NCI-H1105 treated with DMSO at 0.1 percent for 48 hours (cell line): ENCODE data around the gene ZNF568.
A peak's percentile ranks its signal among the peaks of the same experiment; 100 is the strongest.

Source experiments
- DNase-seq: peaks from one replicate; lab custom pipeline; 2025; lab: John Stamatoyannopoulos, UW

ZNF568 gene

DNA sequence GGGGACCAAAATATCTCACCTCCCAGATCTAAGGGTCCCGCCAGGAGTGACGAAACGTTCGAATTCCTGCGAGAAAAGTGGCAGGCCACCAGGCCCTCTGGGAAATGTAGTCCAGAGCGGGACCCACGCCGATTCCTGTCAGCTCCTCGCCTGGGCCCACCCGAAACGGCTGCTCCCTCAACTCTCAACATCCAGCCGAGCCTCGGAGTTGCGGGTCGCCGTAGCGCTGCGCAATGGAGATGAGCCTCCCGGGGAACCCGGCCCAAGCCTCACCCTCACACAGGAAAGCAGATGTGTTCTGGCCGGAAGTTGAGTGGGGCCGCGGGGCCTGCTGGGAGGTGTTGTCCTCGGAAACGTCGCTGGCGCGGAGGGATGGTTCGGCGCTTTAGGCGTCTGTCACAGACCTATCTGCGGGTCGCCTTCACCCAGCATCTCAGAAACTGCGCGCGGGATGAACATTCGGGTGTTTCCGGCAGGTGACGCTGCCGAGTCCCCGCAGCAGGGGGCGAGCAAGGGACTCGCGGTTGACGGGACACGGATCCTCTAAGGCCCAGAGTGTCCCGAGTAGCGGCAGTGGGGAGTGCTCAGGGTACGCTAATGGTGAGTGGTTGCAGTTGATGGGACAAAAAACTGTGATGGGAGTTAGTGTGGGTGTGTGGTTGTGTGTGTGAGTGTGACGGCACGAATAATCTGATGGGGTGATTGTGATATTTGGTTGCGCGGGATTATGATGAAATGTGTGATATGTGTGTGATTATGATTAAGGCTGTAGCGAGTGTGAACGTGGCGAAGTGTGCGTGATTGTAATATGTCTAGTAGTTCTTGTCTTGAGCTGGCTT, at the start of gene ZNF568, which contains the start of gene ZNF829:
ZNF568 (plus strand) TSS at position 341 of the 839 bp plus-strand sequence. CDS start 6,439 bp downstream, outside the sequence.
ZNF829 (minus strand) TSS at position 300 of the 839 bp plus-strand sequence. CDS start 1,124 bp downstream, outside the sequence.
- peak; percentile 86 for DNase-seq

DNA sequence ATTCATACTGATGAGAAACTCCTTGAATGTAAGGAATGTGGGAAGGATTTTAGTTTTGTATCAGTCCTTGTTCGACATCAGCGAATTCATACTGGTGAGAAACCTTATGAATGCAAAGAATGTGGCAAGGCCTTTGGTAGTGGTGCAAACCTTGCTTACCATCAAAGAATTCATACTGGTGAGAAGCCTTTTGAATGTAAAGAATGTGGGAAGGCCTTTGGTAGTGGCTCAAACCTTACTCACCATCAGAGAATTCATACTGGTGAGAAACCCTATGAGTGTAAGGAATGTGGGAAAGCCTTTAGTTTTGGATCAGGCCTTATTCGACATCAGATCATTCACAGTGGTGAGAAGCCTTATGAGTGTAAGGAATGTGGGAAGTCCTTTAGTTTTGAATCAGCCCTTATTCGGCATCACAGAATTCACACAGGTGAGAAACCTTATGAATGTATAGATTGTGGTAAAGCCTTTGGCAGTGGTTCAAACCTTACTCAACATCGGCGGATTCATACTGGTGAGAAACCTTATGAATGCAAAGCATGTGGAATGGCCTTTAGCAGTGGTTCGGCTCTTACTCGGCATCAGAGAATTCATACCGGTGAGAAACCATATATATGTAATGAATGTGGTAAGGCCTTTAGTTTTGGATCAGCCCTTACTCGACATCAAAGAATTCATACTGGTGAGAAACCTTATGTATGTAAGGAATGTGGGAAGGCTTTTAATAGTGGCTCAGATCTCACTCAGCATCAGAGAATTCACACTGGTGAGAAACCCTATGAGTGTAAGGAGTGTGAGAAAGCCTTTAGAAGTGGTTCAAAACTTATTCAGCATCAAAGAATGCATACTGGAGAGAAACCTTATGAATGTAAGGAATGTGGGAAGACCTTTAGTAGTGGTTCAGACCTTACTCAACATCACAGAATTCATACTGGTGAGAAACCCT, 38.9 kb upstream of the ZNF568 start:
- no peak for DNase-seq

DNA sequence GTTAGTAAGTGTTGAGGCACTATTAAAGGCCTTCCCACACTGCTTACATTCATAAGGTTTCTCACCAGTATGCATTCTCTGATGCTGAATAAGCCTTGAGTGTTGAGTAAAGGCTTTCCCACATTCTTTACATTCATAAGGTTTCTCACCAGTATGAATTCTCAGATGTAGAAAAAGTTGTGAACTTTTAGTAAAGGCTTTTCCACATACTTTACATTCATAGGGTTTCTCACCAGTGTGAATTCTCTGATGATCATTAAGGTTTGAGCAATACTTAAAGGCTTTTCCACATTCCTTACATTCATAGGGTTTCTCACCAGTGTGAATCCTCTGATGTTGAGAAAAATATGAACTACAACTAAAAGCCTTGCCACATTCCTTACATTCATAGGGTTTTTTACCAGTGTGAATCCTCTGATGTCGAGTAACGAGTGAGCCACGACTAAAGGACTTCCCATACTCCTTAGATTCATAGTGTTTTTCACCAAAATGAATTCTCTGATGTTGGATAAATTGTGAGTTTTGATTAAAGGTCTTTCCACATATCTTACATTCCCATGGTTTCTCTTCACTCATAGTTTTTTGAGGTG, 24.3 kb upstream of the ZNF568 start:
- no peak for DNase-seq

DNA sequence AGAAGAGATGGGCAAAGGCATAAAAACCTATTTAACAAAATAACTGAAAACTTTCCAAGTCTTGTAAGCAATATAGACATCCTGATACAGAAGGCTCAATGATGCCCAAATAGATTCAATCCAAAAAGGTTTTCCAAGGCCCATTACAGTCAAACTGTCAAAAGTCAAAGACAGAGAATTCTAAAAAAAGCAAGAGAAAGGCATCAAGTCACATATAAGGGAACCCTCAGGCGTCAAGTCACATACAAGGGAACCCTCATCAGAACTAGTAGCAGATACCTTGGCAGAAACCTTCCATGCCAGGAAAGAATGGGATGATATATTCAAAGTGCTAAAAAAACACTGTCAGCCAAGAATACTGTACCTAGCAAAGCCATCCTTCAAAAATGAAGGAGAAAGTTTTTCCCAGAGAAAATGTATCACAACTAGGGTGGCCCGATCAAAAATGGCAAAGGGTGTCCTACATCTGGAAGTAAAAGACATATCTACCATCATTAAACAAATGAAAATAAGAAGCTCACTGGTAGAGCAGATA, 21.2 kb upstream of the ZNF568 start:
- no peak for DNase-seq

DNA sequence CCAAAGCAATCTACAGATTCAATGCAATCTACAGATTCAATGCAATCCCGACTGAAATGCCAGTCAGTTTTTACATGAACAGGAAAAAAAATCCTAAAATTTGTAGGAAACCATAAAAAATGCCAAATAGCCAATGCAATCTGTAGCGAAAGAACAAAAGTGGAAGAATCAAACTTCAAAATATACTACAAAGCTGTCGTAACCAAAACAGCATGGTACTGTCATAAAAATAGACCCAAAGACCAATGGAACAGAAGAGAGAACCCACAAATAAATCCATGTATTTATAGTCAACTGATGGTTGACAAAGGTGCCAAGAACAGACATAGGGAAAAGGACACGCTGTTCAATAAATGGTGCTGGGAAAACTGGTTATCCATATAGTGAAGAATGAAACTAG, 17.7 kb upstream of the ZNF568 start:
- no peak for DNase-seq

DNA sequence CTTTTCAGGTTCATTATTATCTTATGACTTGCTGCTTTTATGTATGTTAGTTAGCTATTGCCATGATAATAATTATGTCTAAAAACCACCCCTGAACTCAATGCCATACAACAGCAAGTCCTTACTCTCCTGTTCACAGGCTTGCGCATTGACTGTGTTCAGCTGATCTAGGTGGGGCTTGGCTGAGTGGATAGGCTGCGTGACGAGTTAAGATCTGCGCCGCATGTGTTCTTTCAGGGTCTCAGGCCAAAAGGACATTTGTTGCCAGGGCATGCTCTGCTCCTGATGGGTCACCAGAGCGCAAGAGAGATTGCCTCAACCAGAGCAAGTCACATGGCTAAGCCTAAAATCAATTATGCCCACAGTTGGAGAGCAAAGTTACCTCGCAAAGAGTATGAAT, 859 bp downstream of the ZNF568 start:
- DNase-seq, result no peak

DNA sequence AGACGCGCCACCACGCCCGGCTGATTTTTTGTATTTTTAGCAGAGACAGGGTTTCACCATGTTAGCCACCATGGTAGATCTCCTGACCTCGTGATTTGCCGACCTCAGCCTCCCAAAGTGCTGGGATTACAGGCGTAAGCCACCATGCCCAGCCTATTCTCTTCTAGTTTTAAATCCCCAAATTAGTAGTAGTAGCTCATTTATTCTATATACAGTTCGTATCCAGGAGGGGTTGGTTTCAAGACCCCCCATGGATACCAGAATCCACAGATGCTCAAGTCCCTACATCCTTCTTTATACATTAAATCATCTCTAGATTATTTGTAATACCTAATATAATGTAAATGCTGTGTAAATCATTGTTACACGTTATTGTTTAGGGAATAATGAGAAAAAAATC, 2.0 kb downstream of the ZNF568 start:
- DNase-seq, result no peak

DNA sequence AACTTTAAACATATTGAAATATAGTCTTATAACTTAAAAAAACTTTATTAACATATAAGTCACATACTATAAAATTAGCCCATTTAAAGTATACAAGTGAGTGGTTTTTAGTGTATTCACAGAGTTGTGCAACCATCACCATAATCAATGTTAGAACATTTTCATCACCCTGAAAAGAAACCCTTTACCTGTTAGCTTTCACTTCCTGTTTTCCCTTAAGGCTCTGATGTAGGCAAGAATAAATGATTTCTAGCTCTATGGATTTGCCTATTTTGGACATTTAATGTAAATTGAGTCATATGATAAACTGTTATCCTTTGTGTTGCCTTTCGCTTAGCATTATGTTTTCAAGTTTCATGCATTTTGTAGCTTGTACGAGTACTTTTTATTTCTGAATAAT, 15.6 kb downstream of the ZNF568 start:
- no peak for DNase-seq

DNA sequence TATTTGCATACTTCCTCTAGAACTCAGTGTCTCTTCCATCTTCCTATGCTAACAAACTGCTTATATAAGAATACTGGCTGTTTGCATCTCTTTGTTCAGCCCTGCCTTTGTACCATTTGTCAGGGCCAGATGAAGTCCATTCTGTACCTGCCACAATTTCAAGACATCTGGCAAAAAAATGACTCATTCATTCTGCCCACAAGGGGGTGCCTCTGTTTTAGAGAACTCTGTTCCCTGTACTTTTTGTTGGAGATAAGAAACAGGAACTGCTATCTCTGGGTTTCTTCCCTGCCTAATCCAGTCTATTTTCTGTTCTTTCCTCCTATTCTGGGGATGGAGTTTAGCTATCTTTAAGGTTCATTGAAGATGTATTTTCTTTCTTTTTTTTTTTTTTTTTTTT, 23.0 kb downstream of the ZNF568 start:
- DNase-seq, result peak; percentile 14

DNA sequence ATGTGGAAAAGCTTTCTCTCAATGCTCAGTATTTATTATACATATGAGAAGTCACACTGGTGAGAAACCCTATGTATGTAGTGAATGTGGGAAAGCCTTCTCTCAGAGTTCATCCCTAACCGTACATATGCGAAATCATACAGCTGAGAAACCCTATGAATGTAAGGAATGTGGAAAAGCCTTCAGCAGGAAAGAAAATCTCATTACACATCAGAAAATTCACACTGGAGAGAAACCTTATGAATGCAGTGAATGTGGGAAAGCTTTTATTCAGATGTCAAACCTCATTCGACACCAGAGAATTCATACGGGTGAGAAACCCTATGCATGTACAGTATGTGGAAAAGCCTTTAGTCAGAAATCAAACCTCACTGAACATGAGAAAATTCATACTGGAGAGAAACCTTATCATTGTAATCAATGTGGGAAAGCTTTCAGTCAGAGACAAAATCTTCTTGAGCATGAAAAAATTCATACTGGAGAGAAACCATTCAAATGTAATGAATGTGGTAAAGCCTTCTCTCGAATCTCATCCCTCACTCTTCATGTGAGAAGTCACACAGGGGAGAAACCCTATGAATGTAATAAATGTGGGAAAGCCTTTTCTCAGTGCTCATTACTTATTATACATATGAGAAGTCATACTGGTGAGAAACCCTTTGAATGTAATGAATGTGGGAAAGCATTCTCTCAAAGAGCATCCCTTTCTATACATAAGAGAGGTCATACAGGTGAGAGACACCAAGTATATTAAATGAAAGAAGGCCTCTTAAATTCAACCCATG, 34.4 kb downstream of the ZNF568 start:
- no peak for DNase-seq

DNA sequence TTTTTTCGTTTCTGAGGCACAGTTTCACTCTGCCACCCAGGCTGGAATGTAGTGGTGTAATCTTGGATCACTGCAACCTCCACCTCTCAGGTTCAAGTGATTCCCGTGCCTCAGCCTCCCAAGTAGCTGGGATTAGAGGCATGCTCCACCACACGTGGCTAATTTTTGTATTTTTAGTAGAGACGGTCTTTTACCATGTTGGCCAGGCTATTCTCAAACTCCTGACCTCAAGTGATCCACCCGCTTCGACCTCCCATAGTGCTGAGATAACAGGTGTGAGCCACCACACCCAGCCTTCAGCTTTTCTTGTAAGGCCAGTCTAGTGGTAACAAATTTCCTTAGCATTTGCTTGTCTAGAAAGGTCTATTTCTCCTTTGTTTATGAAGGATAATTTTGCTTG, 46.2 kb downstream of the ZNF568 start:
- DNase-seq, result no peak

DNA sequence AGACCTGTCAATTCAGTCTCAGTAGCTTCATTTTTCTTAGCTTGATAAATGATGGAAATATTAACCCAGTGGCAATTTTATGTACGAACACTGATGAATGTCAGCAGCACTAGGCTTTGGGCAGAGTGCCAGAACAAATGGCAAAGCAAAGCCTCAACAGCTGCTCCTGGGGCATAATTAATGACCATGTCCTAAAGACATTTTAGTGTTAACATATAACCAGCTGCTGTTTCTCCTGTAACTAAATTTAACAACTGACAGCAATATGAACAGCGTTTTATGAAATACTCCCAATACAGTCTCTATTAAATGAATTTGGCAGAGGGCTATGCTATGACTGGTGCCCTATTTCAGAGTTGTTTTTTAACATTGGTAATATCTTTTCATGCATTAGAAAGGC, 47.1 kb downstream of the ZNF568 start:
- peak; percentile 97 for DNase-seq

DNA sequence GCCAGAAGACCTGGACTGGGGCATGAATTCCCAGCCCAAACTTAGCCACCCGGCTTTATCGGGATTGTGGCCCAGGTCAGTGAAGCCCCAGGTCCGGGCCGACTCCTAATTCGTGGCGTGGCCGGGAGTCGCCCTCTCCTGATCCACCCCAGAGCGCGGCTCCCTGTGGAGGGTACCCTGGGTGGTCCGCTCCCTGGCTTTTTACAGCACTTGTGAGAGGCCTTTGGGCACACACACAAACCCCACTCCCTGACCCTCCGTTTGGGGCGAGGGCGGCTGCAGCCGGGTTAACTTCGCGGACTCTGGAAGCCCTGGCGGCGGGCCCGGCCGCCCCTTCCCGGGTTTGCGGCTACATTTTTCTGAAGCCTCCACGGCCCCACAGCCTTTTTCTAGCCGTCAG, 56.4 kb downstream of the ZNF568 start:
- no peak for DNase-seq

DNA sequence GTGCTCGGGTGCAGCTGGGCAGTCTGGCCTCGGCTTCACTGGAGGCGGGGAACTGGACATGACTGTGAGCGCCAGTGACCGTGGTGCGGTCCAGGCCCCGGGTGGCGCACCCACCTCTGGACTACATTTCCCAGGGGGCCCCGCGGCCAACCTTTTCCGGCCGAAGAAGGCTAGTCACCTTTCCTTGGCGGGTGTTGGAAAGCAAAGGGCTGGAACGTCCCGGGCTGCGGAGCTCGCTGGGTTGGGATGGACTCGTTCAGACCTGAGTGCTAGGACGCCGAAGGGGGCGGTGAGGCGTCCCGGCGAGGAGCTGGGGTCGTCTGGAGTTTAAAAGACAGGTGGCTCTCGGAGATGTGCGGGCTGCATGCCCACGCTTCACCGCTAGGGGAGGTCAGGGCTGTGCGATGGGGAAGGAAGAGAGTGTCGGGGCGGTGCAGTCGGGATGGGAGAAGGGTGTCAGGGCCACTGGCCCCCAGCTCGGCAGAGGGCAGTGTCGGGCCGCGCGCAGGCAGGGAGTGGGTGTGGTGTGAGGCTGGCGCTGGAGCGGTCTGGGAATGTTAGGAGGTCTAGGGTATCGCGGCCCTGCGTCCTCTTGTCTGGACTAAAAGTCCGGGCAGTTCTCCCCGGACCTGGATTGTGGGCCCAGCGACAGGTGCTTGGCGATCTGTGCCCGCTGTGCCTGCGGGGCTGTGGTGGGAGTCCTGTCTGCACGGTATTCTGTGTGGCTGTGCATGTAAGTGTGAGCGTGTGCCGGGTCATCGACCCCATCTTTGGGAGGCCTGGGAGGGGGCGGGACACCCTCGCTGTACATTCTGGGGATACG, 57.1 kb downstream of the ZNF568 start:
- peak; percentile 78 for DNase-seq

DNA sequence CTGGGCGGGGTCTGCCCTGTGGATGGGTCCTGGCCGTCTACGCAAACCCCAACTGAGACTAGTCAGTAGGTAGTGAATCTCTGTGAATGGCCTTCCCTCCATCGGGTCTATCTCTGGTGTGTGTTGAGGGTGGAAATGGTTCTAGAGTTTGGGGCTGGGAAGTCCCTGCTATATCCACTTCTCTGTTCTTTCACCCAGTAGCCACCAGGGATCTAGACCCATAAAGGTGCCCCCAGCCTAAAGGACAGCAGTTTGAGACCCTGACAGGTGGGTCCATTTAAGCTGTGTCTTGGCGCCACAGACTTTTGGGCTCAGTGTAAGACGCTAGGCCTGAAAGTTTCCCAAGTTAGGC, 57.7 kb downstream of the ZNF568 start:
- peak; percentile 8 for DNase-seq

DNA sequence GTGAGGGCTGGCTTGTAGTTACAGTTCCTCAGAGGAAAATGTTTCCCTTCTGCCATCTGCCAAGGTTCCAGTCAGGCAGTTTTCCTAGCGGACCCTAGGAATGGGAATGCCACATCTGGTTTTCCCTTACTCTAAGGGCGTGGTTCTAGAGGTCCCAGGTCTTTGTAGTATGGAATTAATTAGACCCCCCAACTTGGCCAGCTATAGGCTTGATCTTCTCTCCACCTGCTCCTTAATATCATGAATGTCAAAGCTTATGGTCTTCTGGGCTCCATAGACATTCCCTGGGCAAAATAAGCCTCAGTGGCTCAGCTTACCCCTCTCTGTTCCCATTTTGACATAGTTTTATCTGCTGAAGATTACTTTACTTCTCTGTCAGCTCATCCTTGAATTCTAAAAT, 70.0 kb downstream of the ZNF568 start:
- DNase-seq, result no peak

DNA sequence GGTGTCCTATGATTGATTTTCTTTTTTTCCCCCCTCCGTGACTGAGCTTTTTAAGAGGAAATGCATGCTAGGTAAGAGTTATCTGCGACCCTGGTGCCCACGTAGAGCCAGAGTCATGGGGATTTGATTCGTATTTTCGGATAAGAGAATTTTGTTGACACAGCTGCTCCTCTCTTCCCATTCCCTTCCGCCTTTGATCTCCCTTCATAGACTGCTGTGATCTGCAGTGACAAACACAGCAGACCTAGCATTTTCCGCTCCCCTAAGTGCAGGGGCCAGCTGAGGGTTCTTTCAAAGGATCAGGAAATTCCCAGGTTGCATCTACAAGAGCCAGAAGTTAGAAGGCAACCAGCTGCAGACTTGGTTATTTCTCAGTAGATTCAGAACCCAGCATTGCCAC, 70.5 kb downstream of the ZNF568 start:
- DNase-seq, result peak; percentile 21

DNA sequence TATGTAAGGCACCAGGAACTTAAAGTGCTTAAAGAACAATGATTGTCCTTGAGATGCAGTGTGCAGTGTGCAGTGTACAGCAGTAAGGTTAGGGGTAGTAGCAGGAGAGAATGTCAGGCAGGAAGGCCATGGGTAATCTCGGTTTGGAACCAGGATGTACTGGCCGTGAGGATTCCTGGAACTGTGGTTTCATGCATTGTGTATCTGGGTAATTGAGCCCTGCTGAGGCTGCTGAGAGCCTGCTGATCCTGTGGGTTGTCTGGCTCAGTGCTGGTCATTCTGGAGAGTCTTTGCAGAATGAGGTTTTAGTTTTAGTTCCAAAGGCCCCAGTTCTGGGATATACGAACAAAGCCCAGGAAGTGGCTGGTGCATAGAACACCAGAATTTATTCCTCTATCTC, 71.0 kb downstream of the ZNF568 start:
- no peak for DNase-seq

DNA sequence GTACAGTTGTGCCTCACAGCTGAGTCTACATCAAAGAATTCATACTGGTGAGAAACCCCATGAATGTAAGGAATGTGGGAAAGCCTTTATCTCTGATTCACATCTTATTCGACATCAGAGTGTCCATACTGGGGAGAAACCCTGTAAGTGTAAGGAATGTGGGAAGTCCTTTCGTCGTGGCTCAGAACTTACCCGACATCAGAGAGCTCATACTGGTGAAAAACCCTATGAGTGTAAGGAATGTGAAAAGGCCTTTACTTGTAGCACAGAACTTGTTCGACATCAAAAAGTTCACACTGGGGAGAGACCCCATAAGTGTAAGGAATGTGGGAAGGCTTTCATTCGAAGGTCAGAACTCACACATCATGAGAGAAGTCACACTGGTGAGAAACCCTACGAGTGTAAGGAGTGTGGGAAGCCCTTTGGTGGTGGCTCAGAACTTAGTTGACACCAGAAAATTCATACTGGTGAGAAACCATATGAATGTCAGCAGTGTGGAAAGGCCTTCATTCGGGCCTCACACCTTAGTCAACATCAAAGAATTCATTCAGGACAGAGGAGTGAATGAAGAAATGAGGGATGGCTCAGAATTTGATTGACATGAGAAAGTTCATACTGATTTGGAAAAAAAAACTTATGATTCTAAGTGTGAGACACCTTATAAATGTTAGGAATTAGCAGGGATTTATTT, 81.2 kb downstream of the ZNF568 start:
- DNase-seq, result no peak

DNA sequence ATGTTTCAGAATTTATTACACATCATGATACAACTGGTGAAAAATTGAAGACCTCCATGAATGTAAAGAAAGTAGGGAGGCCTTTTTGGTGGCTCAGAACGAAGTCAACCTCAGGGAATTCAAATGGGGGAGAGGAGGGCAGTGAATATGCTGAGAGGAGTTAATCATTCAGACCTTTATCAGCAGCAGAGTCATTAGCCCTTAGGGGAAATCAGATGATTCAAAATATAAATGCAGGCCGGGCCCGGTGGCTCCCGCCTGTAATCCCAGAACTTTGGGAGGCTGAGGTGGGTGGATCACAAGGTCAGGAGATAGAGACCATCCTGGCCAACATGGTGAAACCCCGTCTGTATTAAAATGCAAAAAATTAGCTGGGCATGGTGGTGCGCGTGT, 81.7 kb downstream of the ZNF568 start:
- DNase-seq, result no peak
